SKM-1 (cell line): ENCODE results near the gene GTF2IRD2.
"Not testable (repeated sequence)": the region's sequence is repeated elsewhere in the genome, so short reads cannot be mapped to it uniquely, and the experiment has no call there.

Experiments used
- DNase-seq: peaks from one replicate; lab custom pipeline; 2025; ENCODE audit not compliant: unreplicated experiment; lab: John Stamatoyannopoulos, UW

Gene GTF2IRD2

DNA sequence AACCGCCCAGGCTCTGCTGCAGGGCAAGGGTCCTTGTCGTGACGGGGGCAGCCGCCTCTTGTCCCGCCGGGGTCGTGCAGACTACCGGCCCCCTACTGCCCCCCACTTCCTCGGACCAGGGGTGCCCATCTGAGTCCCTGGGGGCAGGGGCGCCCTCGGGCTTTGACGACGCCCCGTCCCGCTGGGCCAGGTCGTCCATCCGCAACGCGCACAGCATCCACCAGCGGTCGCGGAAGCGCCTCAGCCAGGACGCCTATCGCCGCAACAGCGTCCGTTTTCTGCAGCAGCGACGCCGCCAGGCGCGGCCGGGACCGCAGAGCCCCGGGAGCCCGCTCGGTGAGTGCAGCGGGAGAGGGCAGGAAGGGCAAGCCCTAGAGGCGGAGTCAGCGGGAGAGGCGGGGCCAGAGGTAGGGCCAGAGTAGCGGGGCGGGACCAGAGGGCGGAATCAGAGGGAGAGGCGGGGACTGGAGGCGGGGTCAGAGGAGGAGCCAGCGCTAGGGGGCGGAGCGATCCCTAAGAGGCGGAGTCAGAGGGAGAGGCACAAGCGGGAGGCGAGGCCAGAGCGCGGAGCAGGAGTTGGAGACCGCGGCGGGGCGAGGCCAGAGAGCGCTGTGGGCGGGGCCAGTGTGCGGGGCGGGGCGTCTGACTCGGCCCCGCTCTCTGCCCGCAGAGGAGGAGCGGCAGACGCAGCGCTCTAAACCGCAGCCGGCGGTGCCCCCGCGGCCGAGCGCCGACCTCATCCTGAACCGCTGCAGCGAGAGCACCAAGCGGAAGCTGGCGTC is 62.8 kb downstream of the GTF2IRD2 start:
- peak; percentile 41 for DNase-seq

DNA sequence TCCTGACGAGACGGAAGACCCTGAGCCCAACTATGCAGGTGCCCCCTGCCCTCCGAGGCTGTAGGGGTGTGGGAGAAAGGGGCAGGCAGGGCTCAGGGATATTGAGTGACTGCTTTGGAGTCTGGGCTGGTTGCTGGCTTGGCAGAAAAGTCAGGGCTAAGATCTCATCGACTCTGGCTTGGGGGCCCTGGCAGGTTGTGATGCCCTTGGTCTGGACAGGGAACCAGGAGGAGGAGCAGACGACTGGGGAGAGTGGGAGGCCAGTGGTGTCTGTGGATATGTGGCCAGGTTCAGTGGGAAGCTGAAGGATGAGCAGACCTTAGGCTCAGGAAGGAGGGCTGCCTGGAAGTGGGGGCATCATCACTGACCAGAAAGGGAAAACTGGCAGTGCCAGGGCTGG is 67.8 kb downstream of the GTF2IRD2 start:
- not testable (repeated sequence) for DNase-seq

DNA sequence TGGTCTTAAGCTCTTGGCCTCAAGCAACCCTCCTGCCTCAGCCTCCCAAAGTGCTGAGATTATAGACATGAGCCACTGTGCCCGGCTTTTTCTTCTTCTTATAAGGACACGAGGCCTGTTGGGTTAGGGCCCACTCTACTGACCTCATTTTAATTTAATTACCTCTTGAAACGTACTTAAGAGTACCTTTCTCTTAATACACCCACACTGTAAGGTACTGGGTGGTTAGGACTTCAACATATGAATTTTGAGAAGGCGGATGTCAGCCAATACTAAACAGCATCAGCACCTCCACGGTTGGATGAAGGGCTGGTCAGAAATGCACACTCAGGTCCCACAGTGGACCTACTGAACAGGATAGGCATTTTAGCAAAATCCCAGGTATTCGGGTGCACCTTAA is 69.7 kb downstream of the GTF2IRD2 start:
- DNase-seq, result not testable (repeated sequence)

DNA sequence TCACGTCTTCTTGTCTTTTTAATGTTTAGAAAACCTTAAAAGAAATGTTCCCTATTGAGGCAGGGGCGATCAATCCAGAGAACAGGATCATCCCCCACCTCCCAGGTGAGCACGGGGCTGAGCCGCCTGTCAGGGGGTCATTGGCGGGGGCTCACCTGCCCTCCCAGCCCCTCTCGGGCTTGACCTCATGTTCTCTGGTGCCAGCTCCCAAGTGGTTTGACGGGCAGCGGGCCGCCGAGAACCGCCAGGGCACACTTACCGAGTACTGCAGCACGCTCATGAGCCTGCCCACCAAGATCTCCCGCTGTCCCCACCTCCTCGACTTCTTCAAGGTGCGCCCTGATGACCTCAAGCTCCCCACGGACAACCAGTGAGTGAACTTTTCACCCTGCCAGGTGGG is 72.4 kb downstream of the GTF2IRD2 start:
- DNase-seq, result not testable (repeated sequence)

DNA sequence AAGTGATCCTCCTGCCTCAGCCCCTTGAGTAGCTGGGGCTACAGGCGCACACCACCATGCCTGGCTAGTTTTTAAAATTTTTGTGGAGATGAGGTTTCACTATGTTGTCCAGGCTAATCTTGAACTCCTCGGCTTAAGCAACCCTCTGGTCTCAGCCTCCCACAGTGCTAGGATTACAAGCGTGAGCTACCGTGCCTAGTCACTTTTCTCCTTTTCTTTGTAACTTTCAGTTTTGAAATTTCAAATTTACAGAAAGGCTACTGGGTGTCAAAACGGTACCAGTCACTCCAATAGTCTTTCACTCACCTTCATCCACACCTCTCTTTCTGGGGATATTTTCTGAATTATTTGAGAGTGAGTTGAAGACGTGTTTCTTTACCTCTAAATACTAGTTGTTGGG is 76.3 kb downstream of the GTF2IRD2 start:
- DNase-seq, result not testable (repeated sequence)

DNA sequence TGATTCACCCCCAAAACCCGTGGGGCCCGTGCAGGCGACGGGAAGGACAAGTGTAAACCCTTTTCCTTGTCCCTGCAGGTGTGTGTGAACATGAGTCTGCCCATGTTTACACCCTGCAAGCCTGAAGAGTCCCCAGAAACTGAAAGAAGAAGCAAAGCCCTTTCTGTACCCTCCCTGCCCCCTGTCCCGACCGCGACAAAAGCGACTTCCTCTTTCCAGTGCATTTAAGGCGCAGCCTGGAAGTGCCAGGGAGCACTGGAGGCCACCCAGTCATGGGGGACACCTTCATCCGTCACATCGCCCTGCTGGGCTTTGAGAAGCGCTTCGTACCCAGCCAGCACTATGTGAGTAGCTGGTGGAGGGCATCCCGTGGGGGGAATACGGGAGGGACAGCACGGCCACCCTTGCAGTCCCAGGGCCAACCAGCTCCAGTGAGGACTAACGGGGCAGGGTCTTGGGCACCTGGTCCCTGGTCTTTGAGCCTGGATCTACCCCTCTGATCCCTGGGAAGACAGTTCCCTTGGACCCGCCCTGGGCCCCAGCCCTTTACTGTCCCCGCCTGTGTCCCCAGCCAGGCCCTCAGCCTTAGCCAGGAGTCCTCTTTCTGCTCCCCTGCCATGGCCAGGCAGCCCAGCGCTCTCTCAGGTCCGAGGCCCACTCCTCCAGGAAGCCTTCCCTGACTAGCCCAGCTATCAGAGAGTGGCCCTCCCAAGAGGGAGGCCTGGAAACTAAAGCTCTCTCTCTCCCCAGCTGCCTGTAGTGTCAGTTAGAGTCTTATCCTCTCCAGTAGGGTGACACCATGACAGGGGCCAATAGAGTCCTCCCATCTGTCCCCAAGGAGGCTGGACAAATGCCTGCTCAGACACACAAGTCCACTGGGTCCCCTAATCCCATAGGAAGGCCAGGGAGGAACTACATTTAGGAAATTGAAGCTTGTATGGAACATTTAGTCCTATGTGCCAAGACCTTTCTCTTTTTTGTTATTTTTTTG is 77.3 kb downstream of the GTF2IRD2 start, which contains the start of gene NCF1:
Gene NCF1, plus strand, starts transcription at position 252 of the 991 bp plus-strand sequence. Its CDS starts 21 bp downstream, at position 273.
- DNase-seq, result not testable (repeated sequence)

DNA sequence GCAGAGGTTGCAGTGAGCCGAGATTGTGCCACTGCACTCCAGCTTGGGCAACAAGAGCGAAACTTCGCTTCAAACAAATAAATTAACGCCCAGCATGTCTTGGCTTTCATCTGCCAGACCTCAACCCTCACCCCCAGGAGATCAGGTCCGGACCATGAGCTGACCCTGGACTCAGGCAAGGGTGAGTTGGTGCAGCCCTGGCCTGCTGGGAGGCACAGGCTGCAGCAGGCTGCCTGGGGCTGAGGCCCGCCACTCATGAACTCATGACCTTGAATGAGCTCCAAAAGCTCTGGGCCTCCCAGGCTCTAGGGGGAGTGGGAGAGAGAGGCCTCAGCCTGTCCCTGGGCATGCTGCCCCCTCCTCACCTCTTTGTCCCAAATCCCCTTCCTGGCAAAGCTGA is 79.3 kb downstream of the GTF2IRD2 start:
- DNase-seq, result not testable (repeated sequence)

DNA sequence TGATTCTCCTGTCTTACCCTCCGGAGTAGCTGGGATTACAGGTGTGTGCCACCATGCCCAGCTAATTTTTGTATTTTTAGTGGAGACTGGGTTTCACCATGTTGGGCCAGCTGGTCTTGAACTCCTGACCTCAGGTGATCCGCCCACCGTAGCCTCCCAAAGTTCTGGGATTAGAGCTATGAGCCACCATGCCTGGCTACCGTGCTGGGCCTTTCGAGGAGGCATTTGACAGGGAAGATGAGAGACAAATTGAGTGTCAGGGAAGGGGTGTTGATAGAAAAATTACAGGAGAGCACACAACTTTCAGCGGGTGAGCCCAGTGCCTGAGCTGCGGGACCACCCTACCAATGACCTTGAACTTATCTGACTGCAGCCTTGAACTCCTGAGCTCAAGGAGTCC is 81.3 kb downstream of the GTF2IRD2 start:
- DNase-seq, result not testable (repeated sequence)

DNA sequence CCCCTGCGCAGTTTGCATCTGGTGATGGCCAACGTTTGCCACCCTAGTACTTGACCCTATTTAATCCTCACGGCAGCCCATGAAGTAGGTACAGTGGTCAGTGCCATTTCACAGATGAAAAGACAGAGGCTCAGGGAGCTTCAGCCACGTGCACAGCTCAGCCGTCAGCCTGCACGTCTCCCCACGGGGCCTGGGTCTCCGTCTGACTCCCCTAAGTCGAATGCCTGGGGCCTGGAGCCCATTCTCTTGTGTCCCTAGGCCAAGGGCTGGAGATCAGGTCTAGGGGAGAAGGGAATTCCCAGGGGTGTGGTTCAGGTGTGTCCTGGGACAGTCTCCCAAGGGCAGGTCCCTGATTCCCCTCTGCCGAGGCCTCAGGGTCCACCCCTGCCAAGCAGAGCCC is 84.4 kb downstream of the GTF2IRD2 start:
- not testable (repeated sequence) for DNase-seq

DNA sequence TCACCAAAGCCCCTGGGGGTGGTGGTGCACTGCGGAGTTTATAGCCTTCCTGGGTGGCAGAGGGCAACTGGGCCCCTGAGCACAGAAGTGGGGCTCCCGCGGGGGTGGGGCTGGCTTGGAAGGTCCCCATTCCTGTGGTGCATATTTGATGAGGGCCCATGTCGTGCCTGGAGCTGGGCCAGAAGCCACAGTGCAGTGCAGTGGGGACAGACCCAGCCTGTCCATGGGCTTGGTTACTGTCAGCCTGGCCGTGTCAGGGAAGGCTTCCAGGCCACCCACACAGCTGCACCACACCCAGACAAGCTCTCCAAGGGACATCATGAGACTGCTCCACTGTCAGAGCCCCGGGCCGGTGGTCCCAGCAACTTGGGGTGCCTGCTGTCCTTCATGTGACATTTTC is 84.9 kb downstream of the GTF2IRD2 start:
- DNase-seq, result not testable (repeated sequence)

DNA sequence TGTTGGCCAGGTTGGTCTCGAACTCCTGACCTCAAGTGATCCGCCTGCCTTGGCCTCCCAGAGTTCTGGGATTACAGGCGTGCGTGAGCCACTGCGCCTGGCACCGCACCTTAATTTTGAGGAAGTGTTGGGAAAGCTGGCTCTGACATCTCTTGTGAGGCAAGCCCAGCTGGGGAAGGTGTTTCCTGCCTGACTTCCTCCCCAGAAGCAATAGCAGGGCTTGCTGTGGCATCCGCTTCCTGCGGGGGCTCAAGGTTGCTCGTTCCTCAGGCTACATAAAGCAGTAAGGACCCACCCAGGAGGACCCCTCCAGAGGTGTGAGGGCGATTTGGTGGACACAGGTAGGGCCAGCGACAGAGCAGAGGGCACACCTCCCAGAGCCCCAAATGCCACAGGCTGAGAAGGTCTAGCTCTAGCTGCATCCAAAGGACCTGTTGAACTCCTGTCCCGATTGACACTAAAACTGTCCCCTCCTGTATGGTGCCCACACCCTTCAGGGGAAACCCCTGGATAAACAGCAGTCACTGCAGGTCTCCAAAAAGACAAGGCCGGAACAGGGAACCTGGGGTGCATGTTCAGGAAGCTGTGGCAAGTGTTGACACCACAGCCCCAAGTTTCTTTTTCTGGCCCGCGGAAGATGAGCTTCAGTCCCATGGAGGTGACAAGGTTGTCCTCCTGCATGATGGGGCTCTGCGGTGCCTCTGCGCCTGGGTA is 86.0 kb downstream of the GTF2IRD2 start:
- not testable (repeated sequence) for DNase-seq

DNA sequence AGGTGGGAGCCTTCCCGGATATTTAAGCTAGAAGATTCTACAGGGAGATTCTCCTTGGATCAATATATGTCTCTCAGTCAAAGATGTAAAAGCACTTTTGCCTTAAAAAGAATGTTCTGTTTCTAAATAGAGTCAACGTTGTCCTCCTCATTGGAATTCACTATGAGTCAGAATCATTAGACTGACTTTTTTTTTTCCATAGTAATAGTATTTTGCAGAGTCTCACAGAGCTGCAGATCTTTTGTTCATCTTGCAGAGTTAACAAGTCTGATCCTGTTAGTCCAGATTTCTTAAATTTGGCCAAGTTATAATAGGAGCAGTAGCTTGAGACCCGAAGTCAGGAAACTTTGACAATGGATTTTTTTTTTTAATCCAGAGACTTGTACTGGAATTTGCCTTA is 92.4 kb downstream of the GTF2IRD2 start:
- not testable (repeated sequence) for DNase-seq

DNA sequence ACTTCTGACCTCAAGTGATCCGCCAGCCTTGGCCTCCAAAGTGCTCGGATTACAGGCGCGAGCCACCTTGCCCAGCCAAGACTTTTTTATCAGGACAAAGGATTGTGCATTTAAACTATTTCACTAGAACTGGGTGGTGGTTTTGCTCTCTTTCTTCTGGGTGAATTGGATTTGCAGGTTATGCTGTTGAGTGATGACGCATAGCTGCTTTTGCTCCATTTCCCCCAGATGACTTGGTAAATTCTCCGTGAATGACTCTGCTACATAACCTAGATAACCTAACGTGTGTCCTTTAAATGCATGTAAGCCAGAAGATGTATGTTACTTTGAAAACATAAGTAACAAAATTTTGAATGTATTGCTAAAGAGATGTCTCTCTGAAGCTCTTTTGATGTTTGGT is 93.1 kb downstream of the GTF2IRD2 start:
- DNase-seq, result not testable (repeated sequence)

DNA sequence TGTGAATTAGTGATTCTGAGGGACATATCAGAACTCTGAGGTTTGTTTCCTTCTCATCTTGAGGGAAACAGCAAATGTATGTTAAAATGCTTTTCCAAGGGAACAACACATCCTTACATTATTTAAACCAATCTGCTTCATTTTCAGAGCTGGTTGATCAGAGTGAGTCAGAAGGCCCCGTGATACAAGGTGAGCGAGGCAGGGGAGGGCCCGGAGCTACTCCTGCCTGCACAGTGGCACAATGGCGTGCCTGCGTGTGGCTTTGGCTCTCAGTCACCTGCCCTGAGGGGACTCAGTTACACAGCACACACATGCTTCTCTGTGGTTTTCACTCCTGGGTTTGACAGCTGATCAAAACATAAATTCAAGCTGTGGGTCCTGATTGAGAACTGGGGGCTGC is 94.7 kb downstream of the GTF2IRD2 start:
- not testable (repeated sequence) for DNase-seq

DNA sequence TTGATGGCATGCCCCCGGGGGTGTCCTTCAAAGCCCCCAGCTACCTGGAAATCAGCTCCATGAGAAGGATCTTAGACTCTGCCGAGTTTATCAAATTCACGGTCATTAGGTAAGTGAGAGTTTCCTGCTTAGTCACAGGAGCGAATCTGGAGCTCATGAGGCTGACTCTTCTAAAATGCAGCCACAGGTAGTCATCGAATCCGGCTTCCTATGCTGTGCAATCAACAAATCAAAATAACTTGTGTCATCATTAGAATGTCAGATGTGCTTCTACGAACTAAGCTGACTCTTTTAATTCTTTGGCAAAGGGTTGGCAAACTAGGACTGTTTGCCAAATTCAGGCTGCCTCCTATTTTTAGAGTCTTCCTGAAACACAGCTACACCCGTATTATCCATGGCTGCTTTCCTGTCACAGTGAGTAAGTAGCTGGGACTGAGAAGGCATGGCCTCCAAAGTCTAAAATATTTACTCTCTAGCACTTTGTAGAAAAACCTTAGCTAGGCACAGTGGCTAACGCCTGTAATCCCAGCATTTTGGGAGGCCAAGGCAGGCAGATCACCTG is 97.4 kb downstream of the GTF2IRD2 start:
- not testable (repeated sequence) for DNase-seq
